ENCODE measurements around the gene TJP1. TPM values are rescaled to one million over a fixed set of nuclear protein-coding genes. Genes with fewer than 3 reads are reported as not detected.

The TJP1 gene
- total RNA-seq, 1 experiment from 2014 or later, result 140 TPM

- H3K4me3 Mint-ChIP-seq, result no peak overlapping the region
Measured at GRCh38 chr15:29842290-29842689, 20.0 kb upstream of the TJP1 start.

More at GRCh38 chr15:29842290-29842689, 20.0 kb upstream of the TJP1 start:
- Histone ChIP-seq H3K9ac (ENCODE audit: extremely low read depth, insufficient read length, low read length) (no peak overlapping the region), H2BK5ac (ENCODE audit: insufficient read length, low read length) (no peak overlapping the region), H3K27ac (ENCODE audit: insufficient read length, low read depth, low read length) (no peak overlapping the region), H4K8ac (replicated peaks; ENCODE audit: insufficient read length, low read depth, low read length) (no peak overlapping the region), H2BK12ac (ENCODE audit: insufficient read length, low read depth, low read length) (no peak overlapping the region), H4K91ac (ENCODE audit: insufficient read length, low read depth, low read length) (no peak overlapping the region), H3K18ac (ENCODE audit: insufficient read length, low read depth, low read length) (no peak overlapping the region), H3T11ph (ENCODE audit: low read length) (no peak overlapping the region), H3K79me1 (ENCODE audit: insufficient read depth, low read depth, low read length, poor library complexity, severe bottlenecking) (no peaks in the 10 kb centered on the region), H3K23ac (ENCODE audit: insufficient read length, low read depth, low read length) (no peak overlapping the region), H4K20me1 (ENCODE audit: control insufficient read depth, insufficient read depth, insufficient read length) (no peaks in the 10 kb centered on the region), H2BK120ac (ENCODE audit: low read depth, low read length, poor library complexity, severe bottlenecking) (no peak overlapping the region), H2AFZ (ENCODE audit: low read length) (no peak overlapping the region), H3K56ac (ENCODE audit: insufficient read length, low read depth, low read length) (no peak overlapping the region), H3K4me2 (ENCODE audit: insufficient read depth, insufficient read length, low read length) (no peak overlapping the region), H3K14ac (ENCODE audit: insufficient read depth, low read length) (no peak overlapping the region), H2BK20ac (ENCODE audit: low read depth, low read length, poor library complexity, severe bottlenecking) (no peak overlapping the region), H3K23me2 (ENCODE audit: insufficient read length, low read depth, low read length, poor library complexity, severe bottlenecking) (no peaks in the 10 kb centered on the region), H3K79me2 (ENCODE audit: insufficient read depth, low read length) (no peaks in the 10 kb centered on the region), H2AK5ac (ENCODE audit: insufficient read length, low read length) (no peak overlapping the region), H2BK15ac (ENCODE audit: low read depth, low read length) (no peak overlapping the region), H3K9me3 (ENCODE audit: control insufficient read depth, low read depth, low read length) (no peaks in the 10 kb centered on the region), H3K27me3 (ENCODE audit: insufficient read depth, low read length) (no peaks in the 10 kb centered on the region), H4K5ac (ENCODE audit: insufficient read length, low read depth, low read length) (no peak overlapping the region), H3K4me1 (ENCODE audit: insufficient read depth, low read length) (peaks cover 2% of the 10 kb centered on the region; the same call in 1 of the 2 replicates), H3K4ac (ENCODE audit: low read depth, low read length) (no peak overlapping the region)
- DNase-seq, result no peak
- H3K9me3 Mint-ChIP-seq, result peaks cover 7 to 8% of the 10 kb centered on the region in 2 experiments
- H3K27me3 Mint-ChIP-seq (ENCODE audit: low read depth), result no peaks in the 10 kb centered on the region; the same call in 1 of the 2 replicates
- peaks cover 27 to 28% of the 10 kb centered on the region in 2 experiments for H3K4me1 Mint-ChIP-seq
- peaks cover 3 to 11% (median 7%) of the 10 kb centered on the region in 3 experiments; a peak in 6 of 7 replicates for H3K36me3 Mint-ChIP-seq (ENCODE audit: insufficient read depth in 1 of 3, low read depth in 3 of 3)
- no peak for TF ChIP-seq CTCF (conservative IDR thresholded peaks at IDR 0.05)
- H3K27ac Mint-ChIP-seq, result no peak overlapping the region
- WGBS (ENCODE audit: extremely low coverage, insufficient read length, low lambda C conversion rate), result no CpG with 5 or more reads among the region's 5 CpGs
